IPS-NIHi11 (cell line): ENCODE measurements around the gene LRRIQ3.

ENCODE experiments used
- DNase-seq: peaks from one replicate; pipeline ENCODE4 v3.0.0; 2012; ENCODE audit warnings: mixed read lengths, low spot score

LRRIQ3 gene

DNA sequence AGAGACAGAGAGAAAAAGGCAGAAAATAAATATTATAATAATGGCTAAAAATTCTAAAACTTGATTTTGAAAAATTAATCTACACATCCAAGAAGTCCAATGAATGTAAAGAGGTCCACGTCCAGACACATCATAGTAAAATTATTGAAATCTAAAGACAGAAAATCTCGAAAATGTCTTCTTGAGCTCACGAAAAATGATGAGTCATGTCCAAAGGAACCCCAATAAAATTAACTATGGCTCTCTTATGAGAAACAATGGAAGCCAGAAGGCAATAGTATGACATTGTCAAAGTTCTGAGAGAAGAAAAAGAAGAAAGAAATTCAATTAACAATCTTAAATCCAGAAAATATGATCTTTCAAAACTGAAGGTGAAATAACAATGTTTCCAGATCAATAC, 84.6 kb downstream of the LRRIQ3 start:
- DNase-seq = no peak

DNA sequence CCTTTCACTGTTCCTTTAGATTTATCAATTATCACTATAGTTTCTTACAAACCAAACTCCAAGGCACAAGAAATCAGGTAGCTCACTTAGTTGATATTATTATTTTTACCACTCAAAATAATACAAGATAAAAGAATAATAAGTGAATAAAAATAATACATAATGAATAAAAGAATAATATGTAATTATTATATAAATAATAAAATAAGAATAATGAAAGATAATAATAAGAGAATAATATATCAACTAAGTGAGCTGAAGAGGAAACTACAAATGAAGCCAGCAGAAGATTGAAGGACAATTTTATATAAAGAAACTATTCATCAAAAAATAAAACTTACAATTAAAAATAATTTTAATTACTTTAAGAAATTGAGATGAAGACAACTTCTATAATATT, 90.6 kb downstream of the LRRIQ3 start:
- no peak for DNase-seq

DNA sequence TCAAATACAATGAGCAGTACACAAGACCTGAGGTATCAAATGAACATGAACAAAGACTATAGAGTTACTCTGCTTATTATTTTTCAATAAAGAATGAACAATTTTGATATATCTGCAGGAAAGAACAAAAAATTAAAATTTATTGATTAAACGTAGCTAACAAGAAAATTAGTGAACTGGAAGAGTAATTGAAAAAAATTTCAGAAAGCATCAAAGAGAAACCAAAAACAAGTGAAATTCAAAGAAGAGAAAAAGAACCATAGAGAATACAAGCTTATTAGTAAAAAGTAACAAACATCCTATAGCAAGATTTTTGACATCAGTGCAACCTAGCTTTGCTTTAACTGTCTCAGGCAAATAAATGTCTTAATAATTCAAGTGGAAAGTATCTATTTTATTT, 106.6 kb downstream of the LRRIQ3 start:
- no peak for DNase-seq

DNA sequence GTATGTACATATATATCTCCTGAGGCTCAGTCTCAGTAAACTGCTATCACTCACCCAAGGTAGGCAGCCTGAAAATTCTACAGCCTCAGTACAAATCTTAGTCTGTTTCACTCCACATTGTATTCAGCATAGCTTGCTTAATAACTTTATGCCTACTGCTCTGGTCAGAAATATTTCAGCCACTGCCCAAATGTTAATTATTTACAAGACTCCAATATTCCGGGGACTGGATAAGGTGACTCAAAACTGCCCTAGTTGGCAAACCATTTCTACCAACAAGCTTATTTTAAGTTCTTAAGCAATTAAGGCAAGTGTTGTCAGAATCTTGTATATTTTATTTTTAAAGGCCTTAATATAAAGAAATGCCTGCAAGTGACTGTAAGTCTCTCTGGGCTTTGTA, 114.8 kb downstream of the LRRIQ3 start:
- no peak for DNase-seq

DNA sequence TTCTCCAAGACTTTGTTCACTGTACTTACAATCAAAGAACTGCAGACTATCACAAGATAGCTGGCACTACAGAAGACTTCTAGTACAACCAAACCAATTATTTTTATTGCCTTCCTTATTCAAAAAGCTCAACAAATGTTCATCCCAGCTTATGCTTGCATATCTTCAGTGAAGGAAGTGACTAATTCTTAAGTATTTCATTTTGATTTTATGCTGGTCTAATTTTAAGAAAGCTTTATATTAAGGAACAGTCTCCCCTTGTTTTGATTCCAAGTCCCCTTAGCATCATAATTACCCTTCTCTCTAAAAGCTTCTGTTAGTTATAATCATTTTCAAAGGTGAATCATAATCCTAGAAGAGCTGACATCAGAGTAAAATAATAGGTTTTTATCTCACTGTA, 132.9 kb downstream of the LRRIQ3 start:
- DNase-seq = no peak

DNA sequence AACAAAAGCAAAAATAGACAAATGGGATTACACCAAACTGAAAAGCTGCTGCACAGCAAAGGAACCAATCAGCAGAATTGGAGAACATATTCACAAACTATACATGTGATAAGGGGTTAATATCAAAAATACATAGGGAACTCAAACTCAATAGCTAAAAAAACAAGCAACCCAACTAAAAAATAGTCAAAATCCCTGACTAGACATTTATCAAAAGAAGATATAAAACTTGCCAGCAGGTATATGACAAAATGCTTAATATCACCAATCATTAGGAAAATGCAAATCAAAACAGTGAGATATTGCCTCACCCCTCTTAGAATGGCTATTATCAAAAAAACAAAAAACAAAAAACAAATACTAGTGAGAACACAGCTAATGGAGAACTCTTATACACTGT, 140.3 kb downstream of the LRRIQ3 start:
- no peak for DNase-seq

DNA sequence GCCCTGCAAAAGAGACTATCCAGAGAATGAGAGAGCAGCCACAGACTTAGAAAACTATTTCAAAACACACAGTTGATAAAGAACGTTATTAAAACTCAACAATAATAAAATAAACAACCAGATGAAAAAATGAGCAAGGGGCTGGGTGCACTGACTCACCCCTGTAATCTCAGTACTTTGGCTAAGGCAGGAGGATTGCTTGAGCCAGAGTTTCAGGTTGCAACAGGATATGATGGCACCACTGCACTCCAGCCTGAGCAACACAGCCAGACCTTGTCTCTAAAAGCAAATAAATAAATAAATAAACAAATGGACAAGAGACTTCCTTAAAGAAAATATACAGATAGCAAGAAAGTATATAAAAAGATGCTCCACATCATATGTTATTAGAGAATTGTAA, 144.6 kb downstream of the LRRIQ3 start:
- no peak for DNase-seq

DNA sequence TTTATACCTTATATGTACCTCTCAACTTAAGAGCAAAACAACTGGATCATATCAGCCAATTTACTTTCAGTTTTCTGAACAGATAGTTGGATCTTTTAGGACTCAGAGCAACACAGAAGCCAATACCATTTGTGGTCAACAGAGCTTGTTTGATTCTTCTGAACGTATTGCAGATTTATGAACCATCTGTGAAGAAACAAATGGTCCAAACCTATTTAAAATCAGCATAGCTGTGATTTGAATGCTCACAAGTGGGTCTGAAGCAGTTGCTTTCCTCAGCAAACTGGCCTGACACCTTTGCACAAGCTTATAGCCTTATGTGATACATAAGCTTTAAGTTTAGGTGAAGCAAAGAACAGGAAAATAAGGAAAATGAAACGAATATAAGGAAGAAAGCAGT, 147.6 kb downstream of the LRRIQ3 start:
- no peak for DNase-seq

DNA sequence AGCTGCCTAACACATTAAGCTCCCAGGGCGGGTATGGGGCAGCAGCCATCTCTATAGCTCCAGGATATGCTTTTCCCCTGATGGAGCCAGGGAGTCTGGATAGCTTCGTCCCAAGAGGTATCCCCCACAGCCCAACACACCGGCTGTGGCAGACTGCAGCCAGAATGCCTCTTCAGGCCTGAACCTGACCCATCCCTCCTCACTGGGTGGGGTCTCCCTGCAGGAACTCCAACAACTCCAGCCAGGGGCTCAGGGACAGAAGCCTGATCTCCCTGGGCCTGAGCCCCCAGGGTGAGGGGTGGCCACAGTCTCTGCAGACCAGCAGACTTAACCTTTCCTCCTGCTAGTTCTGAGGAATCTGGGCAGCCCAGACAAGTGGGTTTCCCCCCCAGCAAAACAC, 159.9 kb downstream of the LRRIQ3 start:
- no peak for DNase-seq

DNA sequence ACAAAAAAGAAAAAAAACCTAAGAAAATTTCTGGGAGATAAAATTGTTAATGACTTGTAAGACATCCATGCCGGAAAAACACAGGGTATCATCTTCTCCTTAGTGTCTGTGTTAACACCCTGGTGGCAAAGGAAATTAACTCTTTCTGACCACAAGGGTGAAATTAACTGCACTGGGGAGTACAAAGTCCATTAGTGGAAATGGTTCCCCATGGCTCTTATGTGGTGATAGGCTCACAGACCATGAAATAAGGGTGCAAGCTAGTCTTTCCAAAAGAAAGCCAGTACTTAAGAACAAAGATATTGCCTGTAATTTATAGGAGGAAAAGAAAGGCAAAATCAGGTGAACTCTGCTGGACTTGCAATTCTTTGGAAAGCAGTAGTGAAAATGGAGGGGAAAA, 185.4 kb downstream of the LRRIQ3 start:
- no peak for DNase-seq

DNA sequence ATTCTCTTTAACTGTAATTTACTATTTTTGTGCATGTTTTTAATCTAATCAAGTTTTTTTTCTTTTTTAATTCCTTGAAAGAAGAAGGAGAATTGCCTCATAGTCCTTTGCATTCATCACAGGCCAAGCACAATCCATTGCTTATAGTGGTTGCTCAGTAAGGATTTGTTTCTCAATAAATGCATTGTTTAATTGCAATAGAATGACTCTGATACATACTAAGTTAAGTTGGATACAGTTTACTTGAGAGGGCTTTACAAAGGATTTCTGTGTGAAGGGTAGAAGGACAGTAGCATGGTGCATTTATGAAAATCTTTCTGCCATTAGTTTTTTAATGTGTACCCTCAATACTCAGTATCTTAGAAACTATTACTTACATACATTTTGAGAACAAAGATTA, 186.2 kb downstream of the LRRIQ3 start:
- DNase-seq = no peak

DNA sequence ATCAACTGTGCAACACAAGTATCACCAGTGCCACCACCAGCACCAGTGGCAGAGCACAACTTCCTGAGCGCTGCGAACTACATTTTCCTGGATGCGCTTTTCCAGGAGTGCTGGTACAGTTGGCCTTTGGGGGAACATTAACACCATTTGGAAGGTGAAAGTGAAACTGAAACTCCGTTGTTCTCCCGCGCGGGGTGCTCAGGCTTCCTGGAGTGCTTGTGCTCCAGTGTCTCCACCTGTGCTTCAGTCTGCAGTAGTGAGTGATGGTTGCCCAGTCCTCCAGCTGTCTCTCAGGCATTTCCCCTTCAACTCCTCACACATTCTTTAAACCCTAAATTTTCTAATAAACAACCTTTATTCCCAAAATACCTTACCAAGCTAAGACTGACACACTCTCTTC, 187.8 kb downstream of the LRRIQ3 start:
- DNase-seq = no peak

DNA sequence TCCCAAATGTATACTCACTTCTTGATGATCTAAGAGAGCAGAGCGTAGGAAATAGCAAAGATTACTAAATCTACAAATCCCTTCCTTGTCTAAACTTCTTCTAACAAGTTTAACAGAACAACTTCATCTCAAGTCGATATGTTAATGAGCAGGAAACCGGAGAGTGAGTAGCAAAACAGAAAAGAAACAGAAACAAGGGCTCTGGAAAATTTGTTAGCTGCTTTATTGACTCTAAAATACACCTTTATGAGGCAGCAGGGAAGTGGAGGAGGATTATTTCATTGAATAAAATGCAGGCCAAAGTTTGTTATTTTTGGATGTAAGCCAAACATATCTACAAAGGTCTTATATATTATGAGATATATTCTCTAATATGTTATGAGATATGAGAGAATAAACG, 192.4 kb downstream of the LRRIQ3 start:
- no peak for DNase-seq

DNA sequence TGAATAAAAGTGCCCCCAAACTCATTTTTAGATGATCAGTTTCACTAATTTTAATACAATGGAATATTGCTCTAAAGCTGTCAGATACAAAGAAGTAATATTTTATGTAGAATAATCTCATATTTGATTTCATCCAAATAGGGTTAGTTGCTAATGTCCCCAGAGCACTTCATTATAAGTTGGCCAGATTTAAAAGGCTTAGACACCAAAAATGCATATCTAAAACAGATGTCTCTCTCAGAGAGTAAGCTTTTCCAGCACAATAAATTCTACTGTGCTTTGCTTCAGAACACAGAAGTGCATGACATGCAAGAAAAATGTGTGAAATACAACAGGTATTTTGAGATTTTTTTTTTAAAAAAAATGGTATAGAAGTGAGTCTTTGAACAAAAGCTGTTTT, 194.2 kb downstream of the LRRIQ3 start:
- no peak for DNase-seq

DNA sequence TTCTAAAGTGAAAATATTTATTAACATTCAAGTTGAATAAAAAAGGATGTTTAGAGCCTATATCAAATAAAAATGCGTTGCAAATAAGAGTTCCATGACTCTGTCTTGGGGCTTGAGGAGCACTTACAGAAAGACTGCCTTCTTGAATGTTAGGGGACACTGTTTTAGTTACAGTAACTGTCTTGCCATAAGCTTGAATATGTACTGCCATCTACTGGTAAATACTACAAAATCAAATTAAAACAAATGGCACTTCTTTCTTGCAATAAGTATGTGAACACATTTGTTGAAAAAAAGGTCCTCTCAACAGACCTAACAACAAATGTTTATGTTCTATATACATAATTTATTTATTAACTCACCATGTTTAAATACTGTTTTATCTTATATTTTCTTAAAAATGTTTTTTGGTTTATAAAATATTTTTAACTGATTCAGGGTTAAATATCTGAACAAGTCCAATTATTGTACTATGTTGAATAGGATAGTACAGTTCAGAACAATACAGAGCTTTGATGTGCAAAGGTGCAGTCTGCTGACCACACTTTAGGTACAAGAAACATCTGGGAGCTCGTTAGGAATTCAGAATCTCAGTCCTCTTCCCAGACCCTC, 199.5 kb downstream of the LRRIQ3 start:
- DNase-seq = peak; percentile 41

DNA sequence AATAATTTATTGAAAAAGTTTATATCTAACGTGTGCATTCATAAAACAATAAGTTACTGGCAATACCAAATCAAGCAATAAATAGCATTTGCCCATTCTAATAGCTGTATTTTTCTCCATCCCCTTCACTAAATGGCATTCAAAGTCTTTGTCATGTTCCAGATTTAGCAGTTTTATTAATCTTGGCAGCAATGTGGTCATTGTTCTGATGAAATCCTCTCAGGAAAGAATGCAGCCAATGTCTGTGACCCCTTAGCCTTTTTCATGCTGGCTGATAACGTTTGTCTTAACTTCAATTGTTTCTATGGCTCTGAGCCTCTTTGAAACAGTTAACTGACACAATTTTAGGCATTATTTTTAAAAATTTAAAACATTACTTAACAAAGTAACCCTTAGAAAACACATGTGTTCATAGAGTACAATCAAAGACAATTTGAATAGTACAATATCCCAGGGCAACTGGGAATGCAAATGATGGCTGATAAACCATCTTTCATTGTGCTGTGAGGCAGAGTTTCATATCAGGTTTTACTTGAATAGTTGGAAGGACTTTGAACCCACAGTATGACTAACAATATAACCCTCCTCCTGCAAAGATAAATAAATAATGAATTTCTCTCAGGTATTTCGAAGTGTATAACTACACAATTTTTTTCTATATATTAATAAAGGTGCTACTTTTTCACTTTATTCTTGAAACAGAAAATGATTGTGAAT, 217.5 kb downstream of the LRRIQ3 start:
- DNase-seq = no peak

DNA sequence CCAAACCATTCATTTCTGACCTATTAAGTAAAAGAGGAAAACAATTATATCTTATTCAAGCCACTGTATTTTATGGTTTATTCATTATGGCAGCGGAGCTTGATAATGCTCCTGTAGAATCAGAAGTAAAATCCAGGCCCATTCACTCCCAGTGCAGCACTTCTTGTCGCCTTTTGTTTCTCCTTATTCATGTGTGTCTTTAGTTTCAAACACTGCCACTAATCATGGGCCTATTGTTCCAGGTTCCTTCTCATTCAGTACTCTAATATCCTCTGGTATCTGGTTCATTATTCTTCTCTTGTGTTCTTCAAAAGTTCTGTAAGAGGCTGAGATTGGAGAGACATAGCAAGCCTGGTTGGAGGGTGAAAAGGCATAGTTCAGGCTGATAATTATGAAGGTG, 218.3 kb downstream of the LRRIQ3 start:
- DNase-seq = no peak

DNA sequence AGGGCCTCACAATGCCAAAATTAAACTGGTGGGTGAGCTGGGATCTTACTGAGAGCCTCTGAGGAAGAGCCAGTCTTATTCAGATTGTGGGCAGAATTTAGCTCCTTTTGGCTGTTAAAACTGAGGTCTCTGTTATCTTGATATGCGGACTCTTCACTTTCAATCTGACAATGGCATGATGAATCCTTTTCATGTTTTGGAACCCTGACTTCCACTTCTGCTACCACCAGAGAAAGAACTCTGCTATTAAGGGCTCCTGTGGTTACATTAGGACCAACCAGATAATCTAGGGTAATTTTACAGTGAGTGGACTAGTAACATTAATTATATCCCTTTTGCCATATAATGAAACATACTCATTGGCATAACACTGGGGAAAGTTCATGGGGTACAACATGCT, 219.0 kb downstream of the LRRIQ3 start:
- DNase-seq = no peak
